Osteocyte (in vitro differentiated cells): ENCODE data around the gene PHLPP1. TPM values are rescaled to one million over a fixed set of nuclear protein-coding genes. Genes with fewer than 3 reads are reported as not detected.

Experiments
- DNase-seq: peaks from one replicate; pipeline ENCODE4 v3.0.0; 2021; ENCODE audit warnings: mixed read lengths; ENCODE audit not compliant: unreplicated experiment; ENCODE audit errors: extremely low spot score
- H3K27ac Mint-ChIP-seq: one replicate; pipeline ENCODE4 v1.8.0; 2021; ENCODE audit warnings: mild to moderate bottlenecking, mixed read lengths; ENCODE audit not compliant: unreplicated experiment
- H3K27me3 Mint-ChIP-seq: one replicate; pipeline ENCODE4 v1.8.0; 2021; ENCODE audit warnings: mixed read lengths; ENCODE audit not compliant: unreplicated experiment
- H3K36me3 Mint-ChIP-seq: one replicate; pipeline ENCODE4 v1.8.0; 2021; ENCODE audit warnings: mixed read lengths; ENCODE audit not compliant: unreplicated experiment
- H3K4me1 Mint-ChIP-seq: one replicate; pipeline ENCODE4 v1.8.0; 2021; ENCODE audit warnings: mixed read lengths; ENCODE audit not compliant: unreplicated experiment
- H3K4me3 Mint-ChIP-seq: one replicate; pipeline ENCODE4 v1.8.0; 2021; ENCODE audit warnings: mild to moderate bottlenecking, moderate library complexity, mixed read lengths; ENCODE audit not compliant: unreplicated experiment
- H3K9me3 Mint-ChIP-seq: one replicate; pipeline ENCODE4 v1.8.0; 2021; ENCODE audit warnings: mixed read lengths; ENCODE audit not compliant: unreplicated experiment
- total RNA-seq: library from RNA; stranded (reverse); gene quantifications from 2 replicates; pipeline ENCODE4 v1.2.1, GENCODE V29; 2021
- TF ChIP-seq, protein P1 (sequence below): fragments of 200-600 bp; sonication (generic); IDR thresholded peaks from 2 replicates; pipeline ENCODE4 v1.5.0; 2021; ENCODE audit warnings: antibody characterized with exemption, mild to moderate bottlenecking, moderate library complexity

The PHLPP1 gene
- total RNA-seq, 1 donor from 2014 or later, result 19.6 TPM

DNA sequence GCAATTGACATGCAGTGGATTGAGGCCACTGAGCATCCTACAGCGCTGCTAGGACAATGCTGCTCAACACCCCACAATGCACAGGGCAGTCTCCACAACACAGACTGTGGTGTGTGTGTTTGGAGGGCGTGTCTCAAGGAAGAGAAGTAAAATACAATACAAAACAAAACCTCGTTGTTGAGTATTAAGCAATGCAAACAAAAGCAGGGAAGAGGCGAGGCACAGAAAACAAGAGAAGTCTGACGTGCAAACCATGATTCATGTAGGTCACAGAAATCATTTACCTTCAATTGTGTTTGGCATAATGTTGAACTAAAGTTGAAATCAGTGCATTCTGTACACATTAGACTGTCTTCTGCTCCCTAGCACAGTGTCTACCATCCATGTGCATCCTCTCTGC, 260.9 kb downstream of the PHLPP1 start:
- TF ChIP-seq, protein P1, sequence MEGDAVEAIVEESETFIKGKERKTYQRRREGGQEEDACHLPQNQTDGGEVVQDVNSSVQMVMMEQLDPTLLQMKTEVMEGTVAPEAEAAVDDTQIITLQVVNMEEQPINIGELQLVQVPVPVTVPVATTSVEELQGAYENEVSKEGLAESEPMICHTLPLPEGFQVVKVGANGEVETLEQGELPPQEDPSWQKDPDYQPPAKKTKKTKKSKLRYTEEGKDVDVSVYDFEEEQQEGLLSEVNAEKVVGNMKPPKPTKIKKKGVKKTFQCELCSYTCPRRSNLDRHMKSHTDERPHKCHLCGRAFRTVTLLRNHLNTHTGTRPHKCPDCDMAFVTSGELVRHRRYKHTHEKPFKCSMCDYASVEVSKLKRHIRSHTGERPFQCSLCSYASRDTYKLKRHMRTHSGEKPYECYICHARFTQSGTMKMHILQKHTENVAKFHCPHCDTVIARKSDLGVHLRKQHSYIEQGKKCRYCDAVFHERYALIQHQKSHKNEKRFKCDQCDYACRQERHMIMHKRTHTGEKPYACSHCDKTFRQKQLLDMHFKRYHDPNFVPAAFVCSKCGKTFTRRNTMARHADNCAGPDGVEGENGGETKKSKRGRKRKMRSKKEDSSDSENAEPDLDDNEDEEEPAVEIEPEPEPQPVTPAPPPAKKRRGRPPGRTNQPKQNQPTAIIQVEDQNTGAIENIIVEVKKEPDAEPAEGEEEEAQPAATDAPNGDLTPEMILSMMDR, result no peak
- Mint-ChIP-seq H3K4me3 (no peak overlapping the region), H3K27me3 (no peaks in the 10 kb centered on the region), H3K27ac (no peak overlapping the region), H3K9me3 (no peaks in the 10 kb centered on the region), H3K4me1 (no peaks in the 10 kb centered on the region), H3K36me3 (peaks cover 24% of the 10 kb centered on the region)
- DNase-seq, result no peak

DNA sequence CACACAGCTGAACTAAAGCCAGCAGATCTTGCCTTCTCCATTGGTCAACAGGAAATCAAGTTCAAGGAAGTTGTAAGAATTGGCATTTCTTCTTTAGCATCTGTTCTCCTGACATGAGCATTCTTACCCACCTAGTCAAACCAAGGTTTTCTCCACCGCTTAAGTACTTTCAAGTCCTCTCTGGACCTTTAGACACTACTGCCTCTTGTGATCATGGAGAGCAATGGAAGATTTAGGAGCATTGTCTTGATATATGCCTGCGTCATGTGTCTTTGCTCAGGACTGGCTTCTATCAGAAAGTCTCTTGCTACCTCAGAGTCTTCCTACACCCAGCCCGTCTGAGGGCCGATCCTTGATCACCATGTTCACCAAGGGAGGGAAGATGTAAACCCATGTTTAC, 262.2 kb downstream of the PHLPP1 start:
- H3K4me1 Mint-ChIP-seq, result peaks cover 2% of the 10 kb centered on the region
- no peak overlapping the region for H3K4me3 Mint-ChIP-seq
- no peaks in the 10 kb centered on the region for H3K9me3 Mint-ChIP-seq
- H3K27me3 Mint-ChIP-seq, result no peaks in the 10 kb centered on the region
- peaks cover 18% of the 10 kb centered on the region for H3K36me3 Mint-ChIP-seq
- TF ChIP-seq, protein P1, result peak; percentile 10
- no peak overlapping the region for H3K27ac Mint-ChIP-seq
- DNase-seq, result no peak

DNA sequence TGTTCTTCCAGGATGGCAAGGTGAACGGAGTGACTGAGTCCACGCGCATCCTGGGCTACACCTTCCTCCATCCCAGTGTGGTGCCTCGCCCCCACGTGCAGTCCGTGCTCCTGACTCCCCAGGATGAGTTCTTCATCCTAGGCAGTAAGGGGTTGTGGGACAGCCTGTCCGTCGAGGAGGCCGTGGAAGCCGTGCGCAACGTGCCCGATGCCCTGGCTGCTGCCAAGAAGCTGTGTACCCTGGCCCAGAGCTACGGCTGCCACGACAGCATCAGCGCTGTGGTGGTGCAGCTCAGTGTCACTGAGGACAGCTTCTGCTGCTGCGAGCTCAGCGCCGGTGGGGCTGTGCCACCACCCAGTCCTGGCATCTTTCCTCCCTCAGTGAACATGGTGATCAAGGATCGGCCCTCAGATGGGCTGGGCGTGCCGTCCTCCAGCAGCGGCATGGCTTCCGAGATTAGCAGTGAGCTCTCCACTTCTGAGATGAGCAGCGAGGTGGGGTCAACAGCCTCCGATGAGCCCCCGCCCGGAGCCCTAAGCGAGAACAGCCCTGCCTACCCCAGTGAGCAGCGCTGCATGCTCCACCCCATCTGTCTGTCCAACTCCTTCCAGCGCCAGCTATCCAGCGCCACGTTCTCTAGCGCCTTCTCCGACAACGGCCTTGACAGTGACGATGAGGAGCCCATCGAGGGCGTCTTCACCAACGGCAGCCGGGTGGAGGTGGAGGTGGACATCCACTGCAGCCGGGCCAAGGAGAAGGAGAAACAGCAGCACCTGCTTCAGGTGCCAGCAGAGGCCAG, 263.1 kb downstream of the PHLPP1 start:
- Mint-ChIP-seq H3K36me3 (peaks cover 15% of the 10 kb centered on the region), H3K27ac (no peak overlapping the region), H3K4me3 (no peak overlapping the region), H3K27me3 (no peaks in the 10 kb centered on the region), H3K9me3 (no peaks in the 10 kb centered on the region), H3K4me1 (peaks cover 4% of the 10 kb centered on the region)
- TF ChIP-seq, protein P1, result no peak
- DNase-seq, result no peak

DNA sequence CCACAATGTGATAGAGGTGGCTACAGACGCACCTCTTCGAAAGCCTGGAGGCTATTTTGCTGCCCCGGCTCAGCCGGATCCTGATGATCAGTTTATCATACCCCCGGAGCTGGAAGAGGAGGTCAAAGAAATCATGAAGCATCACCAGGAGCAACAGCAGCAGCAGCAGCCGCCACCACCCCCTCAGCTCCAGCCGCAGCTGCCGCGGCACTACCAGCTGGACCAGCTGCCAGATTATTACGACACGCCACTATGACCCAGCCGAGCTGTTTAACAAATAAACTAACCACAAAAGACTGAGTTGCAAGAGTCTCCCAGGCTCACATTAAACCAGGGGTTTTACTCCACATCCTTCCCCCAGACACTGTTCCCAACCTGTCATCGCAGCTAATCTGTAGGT, 263.8 kb downstream of the PHLPP1 start:
- peaks cover 4% of the 10 kb centered on the region for H3K4me1 Mint-ChIP-seq
- no peaks in the 10 kb centered on the region for H3K9me3 Mint-ChIP-seq
- no peak overlapping the region for H3K27ac Mint-ChIP-seq
- no peaks in the 10 kb centered on the region for H3K27me3 Mint-ChIP-seq
- TF ChIP-seq, protein P1, result no peak
- peaks cover 15% of the 10 kb centered on the region for H3K36me3 Mint-ChIP-seq
- H3K4me3 Mint-ChIP-seq, result no peak overlapping the region
- no peak for DNase-seq

DNA sequence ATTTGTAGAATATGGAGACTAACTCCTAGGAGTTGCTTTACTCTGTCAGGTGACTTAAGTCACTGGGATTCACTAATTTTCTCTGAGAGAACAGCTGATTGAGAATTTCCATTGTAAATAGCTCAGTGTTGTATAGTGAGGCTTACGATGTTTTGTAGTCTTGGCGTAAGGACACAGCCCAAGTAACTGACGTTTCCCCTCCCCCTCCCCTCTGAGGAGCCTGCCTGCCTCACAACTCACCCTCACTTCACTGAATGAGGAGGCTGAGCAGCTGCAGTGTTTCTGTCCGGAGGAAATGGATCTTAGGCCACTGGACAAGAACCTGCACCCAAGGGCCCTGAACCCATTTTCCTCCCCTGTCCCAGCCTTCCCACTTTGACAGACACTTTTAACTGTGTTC, 264.6 kb downstream of the PHLPP1 start:
- Mint-ChIP-seq H3K4me1 (peaks cover 4% of the 10 kb centered on the region), H3K27me3 (no peaks in the 10 kb centered on the region), H3K9me3 (no peaks in the 10 kb centered on the region), H3K36me3 (peaks cover 10% of the 10 kb centered on the region), H3K27ac (no peak overlapping the region), H3K4me3 (no peak overlapping the region)
- no peak for DNase-seq
- TF ChIP-seq, protein P1, result no peak
